ENCODE results near the gene NDUFAF8. TPM values are rescaled to one million over a fixed set of nuclear protein-coding genes. Genes with fewer than 3 reads are reported as not detected.
"Not testable (repeated sequence)": the region's sequence is repeated elsewhere in the genome, so short reads cannot be mapped to it uniquely, and the experiment has no call there.

Gene NDUFAF8
- total RNA-seq, 1 donor from 2014 or later, result 7.8 TPM

DNA sequence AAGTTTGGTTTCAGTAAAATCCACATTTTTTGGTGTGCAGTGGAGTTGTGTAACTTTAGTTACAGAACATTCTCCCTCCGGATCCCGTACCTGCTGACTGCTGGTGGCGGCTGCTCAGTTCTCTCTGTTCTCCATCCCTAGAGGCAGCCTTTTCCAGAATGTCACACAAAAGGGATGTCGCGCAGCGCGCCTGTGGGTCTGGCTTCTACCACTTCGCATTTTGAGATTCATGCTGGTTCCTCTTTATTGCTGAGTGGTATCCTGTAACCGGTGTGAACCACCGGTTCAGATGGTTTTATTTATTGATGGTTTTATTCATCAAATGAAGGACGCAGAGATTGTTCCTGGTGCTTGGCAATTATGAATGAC is 15.4 kb upstream of the NDUFAF8 start:
- no peak for DNase-seq

DNA sequence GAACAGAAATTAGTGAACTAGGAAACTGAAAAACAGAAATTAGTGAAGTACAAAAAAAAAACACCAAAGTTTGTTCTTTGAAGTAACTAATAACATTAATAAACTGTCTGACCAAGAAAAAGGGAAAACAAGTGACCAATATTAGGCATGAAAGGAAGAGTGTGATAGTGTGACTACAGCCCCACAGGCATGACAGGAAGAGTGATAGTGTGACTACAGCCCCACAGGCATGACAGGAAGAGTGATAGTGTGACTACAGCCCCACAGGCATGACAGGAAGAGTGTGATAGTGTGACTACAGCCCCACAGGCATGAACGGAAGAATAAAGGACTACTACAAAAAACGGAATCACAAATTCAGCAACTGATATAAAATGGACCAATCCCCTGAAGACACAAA is 11.5 kb upstream of the NDUFAF8 start:
- not testable (repeated sequence) for DNase-seq

DNA sequence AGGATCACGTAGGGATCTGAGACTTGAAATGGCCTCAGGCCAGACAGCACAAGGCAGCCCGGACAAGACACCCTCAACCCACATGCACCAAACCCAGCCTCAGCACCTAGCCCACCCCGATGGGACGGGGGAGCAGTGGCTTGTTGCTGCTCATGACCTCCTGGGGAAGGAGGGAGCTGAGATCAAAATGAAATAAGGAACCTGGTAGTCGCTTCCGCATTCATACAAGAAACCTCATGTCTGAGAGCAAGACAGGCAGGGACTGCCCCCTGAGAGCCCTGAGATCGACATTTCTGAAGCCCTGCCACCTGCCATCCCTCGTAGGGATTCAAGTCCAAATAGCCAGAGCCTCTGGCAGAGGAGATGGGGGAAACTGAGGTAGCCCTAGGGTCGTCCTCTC is 10.7 kb upstream of the NDUFAF8 start:
- no peak for DNase-seq

DNA sequence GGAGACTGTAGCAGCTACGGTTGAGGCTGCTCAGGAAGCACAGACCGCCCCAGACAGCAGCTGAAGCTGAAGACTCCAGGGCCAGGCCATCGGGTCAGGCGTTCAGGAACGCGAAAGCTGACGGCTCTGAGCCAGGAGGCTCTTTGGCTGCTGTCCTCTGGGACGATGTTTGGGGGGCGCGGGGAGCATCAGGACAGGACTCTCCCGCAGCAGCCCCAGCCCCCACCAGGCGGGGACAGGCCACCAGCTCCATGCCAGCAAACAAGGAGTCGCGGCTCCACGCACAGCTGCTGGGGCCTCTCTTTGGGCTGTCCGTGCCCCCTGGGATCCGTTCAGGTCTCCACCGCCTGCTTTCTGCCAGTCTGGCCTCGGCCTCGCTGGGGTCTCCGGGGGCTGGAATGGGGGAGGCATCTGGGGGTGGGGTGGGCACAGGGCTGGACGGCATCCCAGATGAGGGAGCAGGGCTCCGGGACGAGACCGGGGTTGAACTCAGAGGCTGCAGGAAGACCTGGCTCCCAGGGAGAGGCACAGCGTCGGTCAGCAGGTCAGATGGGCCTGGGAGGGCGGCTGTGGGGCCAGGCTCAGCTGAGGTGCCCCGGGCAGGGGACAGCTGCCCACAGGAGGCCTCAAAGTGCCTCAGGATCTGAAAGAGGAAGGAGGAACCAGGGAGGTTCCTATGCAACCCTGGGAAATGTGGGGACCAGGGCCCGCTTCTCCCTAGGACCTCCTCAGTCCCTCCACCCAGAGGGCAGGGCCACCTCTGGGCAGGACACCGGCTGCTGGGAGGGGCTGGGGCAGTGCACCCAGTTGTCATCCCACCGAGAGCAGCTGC is 10.1 kb upstream of the NDUFAF8 start:
- no peak for DNase-seq

DNA sequence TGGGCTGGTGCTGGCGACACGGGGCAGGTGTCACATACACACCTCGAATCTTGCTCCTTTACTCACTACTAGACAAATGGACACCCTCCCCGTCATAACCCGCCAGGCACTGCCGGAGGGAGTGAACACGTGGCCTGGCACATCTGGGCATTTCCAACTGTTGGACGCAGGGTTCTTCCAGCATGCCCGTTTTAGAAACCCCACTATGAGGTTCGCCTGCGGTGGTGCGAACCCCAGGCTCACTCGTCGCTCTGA is 9.5 kb upstream of the NDUFAF8 start:
- DNase-seq, result no peak

DNA sequence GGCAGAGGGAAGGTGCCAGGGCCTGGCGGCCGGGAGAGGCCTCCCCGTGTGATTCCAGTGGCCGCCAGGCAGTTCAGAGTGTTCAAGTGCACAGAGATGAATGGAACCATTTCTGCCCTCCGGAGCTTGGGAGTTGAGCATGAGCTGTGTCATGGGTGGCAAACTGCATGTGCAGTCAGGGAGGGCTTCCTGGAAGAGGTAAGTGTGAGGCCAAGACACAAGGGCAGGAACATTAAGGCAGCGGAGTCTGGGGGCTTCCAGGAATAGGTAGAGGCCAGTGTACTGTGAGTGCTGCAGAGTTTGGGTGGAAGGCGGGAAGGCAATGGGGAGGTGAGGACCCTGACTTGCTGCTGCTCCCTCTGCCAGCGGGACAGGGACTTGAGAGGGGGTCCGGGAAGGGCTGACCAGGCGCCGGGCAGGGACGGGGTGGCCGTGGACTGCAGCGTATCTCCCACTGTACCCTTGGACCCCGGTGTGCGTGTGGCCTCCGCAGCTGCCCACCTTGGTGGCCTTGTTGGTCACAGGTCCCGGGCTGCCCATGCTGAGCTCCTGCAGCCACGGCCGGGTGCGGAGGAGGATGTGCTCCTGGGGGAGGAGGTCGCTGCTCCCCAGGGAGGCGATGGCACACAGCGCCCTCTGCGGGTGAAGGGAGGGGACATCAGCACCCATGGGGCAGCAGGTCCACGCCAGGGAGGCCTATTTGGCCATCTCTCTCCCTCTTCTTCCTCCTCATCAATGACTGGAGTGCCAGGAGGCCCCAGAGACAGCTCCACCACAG is 8.9 kb upstream of the NDUFAF8 start:
- no peak for DNase-seq

DNA sequence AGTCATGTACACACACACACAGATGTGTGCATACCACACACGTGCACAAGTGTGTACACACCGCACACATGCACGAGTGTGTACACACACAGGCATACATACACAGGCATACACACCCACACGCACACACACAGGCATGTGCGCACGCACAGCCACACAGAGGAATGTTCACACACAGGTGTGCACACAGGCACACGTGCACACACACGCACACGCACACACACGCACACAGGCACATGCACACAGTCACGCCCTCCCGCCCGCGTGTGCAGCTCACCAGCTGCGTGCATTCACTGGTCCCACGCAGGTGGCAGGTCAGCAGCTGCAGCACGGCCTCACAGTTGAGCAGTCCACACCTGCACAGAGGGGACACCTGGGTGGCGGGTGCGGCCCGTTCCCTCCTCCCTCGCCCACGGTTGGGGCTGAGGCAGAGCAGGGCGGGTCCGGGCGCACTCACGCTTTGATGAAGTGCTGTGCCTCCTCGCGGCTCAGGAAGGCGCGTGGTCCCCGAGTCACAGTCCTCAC is 7.9 kb upstream of the NDUFAF8 start:
- DNase-seq, result no peak

DNA sequence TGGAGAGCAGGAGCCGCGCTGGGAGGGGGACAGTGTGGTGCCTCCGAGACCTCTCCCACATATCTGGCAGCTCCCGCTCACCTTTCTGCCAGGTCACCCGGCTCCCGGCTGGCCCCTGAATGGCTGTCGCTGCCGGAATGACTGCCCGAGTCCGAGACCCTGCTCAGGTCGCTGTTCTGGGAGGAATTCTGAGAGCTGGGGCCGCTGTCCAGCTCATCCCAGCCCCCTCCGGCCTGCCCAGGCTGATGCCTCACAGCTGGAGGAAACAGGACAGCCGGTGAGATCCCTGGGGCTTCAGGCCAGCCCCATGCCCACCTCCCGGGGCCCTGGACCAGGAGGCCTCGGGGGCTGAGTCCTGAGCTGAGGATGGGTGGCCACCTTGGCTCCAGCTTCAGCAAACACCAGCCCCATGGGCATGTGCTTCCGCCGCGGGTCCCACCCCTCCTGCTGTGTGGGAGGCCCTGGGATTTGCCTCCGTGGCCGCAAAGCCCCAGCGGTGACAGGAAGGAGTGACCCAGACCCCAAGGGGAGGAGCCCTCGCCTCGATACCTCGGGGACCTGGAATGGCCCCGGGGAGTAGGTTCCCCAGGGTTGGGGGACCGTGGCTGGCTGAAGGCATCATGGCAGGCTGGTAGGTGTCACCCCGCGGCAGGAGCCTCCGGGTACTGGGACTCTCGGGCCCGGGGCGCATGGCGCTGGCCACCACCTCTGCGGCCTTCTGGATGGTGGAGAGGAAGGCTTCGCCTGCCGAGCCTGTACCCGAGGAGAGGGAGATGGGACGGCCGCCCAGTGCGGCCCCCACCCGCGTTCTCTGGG is 7.1 kb upstream of the NDUFAF8 start:
- DNase-seq, result no peak

DNA sequence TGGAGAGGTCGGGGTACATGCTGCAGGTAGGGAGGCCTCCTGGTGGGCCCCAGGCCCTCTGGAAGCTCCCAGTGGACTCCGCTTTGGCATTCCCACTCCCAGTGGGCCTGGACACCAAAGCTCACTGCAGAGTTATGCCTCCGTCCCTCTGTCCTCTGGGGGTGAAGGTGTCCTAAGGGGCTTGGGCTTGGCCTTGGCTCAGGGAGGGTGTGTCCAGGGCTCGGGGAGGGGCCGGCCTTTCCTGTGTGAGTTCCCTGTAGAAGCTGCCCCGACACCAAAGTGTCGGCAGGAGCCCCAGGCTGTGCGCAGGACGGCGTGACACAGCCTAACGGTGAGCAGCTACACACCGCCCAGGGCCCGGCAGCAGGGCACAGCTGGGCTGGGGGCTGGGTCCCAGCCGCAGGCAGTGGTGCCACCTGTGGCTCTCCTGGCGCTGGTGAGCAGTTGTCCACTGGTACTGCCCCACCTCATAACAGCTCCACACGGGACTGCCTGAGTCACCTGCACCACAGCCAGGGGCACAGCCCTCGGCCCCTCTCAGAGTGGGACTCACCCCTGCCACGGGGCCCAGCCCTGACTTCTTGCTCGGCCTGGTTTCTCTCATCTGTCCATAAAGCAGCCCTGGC is 6.4 kb upstream of the NDUFAF8 start:
- no peak for DNase-seq

DNA sequence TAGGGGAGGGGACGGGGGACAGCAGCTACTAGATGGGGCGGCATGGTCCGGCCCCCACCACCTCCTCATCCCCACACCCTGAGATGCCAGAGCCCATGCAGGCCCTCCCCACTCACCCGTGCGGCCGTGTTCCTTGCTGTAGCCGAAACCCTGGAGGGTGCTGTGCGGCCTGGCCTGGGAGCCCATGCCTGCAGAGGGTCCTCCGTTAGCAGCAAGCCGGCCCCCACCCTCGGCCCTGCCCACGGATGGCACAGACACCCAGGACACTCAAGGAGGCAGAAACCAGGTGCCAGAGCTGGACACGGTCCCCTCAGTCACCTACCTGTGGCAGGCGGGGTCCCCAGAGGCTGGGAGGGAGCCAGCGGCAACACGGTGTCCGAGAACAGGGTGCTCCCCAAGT is 5.8 kb upstream of the NDUFAF8 start:
- DNase-seq, result no peak

DNA sequence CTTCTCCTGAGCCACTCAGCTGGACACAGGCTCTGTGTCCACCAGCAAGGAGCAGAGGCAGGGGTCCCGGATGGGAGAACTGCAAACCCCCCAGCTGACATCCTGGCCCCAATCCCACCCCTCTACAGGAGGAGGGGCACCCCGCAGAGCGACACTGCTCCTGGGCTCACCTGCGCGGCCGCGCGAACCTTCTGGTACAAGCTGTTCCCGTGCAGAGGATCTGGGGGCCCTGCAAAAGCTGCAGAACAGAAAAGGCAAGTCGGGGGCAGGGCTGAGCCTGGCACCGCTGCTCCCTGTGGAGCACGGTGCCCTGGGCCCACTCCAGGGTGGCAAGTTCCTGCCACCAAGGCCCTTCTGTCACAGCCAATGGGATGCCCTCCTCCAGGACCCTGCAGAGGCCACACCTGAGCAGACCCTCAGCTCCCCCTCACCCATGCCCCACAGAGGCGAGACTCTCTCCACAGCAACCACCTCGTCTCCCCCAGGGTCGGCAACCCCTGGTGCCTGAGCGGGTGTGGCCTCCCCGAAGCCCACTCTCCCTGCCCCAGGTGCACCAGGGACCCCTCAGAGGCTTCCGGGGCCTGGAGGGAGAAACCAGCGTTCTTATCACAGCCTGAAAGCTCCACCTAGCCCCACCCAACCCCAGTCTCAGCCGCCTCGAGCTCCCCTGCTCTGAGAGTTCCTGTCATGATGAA is 5.2 kb upstream of the NDUFAF8 start:
- DNase-seq, result no peak

DNA sequence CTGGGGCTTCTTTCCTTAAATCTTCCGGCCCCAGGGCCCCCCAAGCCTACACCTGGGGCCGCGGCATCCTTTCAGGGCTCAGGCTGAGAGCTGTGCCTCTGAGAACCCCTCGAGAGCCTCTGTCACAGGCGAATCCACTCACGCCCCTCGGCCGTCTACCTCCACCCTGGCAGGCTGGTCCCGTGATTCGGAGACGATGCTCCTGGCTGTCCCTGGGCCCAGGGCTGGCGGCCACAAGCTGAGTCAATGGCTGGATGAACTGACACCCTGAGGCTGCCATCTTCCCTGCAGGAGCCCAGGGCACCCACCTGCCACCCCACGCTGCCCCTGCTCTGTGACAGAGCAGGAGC is 4.6 kb upstream of the NDUFAF8 start:
- DNase-seq, result no peak

DNA sequence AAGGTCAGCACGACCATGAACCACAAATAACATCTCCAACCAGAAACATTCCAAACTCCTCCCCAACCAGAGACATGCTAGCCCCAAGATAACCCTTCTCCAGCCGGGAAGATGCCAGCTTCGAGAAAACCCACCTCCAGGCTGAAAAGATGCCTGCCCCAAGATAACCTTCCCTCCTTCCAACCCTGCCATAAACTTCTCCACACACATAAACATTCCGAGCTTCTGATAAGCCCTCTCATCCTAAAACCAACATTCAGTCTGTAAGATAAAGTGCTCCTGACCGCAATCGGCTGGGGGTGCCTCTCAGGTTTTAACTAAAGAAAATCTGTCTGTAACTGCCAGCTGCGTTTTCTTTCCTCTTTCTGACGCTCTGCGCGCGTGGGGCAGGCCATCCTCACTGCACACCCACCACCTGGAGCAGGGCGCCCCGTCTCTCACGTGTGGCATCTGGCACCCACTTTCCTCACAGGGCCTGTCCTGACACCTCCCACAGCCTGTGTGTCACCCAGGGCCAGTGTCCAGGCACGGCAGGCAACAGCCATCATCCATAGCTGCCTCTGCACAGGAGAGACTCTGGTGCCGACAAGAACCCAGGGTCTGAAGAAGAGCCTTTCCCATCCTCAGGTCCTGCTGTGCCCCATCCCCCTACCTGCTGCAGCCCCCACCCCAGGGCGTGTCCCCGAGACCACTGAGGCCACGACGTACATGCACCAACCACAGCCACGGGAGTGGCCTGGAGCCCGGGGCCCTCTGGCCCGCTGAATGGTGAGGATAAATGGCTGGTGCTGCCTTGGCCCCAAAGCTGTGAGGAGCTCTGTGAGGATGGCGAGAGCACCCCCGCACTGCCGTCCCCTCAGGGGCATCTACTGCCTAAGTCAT is 3.9 kb upstream of the NDUFAF8 start:
- no peak for DNase-seq

DNA sequence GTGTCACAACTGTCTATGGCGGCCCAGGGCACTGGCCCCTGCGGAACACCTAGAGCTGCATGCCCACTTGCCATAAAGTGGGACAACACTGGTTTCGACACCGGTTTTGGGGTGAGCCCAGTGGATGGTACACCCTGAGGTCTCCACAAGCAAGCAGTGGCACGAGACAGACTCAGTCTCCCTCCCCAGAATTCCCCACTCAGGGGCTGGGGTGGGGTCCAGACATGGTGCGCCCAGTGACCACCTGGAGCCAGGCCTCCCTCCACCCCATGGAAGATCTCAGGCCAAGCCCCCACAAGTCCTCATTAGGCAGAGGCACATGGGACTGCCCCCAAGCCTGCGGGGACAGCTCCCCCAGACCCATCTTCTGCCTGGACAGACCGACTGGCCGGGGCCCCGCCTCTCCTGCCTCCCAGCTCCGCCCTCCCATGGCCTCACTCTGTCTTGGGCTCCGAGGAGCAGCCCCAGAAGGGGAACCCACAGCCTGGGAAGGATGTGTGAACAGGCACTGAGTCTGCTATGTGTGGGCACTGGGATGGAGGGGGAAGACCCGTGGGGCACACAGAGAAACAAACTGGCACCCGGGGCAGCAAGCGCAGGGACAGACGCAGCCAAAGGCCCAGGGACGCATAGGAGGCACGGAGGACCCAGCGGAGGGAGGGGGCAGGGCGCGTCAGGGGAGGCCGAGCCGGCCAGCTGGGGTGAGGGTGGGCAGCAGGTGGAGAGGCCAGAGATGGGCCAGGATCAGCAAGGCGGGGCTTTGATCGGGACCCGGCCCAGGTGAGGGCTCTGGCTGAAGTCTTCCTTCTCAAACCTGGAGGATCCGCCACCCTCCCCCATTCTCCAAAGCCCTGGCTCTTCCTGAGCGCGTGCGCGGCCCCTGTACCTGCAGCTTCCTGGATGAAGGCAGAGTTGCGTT is 3.0 kb upstream of the NDUFAF8 start:
- DNase-seq, result no peak

DNA sequence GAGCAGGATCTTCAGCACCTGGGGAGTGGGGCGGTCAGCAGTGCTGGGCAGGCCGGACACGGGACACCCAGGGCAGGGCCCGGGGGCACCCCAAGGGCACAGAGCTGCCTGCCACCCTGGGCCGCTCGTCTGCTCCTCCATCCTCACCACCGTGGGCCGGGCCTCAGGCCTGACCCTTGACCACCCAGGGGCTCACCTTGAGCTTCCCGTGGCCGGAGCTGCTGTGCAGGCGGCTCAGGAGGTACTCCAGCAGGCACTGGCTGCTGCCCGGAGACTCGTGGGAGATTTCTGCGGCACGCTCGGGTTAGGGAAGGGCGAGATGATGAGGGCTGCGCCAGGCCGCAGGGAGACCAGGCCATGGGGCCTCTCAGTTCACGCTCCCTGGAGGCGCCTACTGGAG is 2.3 kb upstream of the NDUFAF8 start:
- no peak for DNase-seq

DNA sequence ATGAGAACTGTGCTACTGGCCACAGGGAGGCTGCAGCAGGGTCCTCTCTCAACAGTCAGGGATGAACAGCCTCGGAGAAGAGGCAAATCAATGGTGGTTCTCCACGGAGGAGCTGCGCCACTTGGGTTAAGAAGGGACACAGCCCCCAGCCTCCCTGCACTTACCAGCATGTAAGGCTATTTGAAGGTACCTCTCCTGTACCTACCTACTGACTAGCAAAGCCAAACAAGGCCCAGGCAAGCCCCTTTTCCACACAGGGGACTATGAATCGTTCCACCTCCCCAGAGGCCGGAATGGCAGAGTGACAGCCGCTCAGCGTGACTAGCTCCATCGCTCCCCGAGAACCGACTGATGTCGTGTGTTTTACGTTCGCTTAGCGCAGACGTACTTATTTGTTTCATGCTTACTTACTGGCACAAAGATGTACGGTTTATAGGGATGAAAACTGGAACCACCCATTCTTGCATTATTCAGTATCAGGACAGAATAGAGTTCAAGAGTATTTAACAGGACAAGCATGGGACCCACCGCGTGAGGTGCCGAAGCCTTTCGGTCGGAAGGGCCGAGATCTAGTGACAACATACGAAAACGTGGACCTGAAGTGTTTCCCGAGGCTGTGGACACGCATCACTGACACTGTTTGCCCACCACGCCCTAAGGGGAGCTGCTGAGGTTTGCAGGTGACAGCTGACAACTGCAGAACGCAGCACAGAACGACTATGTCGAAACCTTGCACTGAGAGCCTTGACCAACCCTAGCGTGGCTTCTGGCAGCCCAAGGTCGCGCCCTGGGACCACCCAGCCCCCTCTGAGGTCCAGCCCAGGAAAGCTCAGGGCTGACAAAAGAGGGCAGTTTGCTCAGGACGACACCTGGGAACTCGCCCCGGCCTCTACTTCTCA is 1.3 kb upstream of the NDUFAF8 start:
- DNase-seq, result no peak

DNA sequence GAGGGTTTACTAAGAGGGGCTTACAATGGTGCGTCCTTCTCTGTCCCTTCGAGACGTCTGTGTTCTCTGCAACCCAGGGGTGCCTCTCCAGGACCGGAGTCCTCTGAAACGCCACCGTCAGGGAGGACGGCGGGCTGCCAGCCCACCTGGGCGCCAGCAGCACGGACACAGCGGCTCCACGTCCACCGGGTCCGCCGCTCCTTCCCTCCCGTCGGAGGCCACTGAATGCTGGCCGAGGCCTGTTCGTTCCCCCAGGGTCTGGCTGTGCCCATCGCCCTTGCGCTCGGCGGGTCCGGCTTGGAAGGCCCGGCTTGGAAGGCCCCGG is 666 bp upstream of the NDUFAF8 start:
- no peak for DNase-seq

DNA sequence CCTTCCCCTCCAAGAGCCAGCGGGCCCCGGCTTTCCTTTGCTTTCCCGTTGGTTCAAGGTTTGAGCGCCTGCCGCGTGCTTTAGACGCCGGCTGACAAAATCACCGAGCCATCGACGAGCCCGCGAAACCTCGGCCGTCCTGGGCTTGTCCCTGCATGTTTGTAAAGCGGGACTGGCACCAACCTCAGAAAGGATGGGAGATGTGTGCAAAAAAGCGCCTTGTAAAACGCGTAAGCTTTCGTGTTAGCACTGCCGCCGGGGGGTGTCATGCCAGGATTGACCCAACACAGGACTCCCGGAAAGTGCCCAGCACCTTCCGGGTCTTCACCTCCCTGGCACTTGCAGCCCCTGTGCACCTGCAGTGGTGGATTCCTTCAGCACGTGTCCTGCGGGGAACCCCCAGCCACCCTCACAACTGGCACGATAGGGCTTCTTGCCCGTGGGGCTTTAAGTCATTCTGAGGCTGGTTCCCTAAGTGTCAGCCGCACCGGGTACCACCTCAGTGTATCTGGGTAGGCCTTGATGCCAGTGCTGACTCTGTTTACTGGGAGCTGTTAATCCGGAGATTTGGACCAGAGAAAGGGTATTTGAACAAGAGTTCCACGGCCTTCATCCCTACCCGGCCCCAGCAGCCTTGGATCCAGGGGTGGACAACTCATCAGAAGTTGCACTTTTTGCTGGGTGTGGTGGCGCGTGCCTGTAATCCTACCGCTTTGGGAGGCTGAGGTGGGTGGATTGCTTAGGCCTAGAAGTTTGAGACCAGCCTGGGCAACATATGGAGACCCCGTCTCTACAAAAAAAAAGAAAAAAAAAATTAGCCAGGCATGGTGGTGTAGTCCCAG is 817 bp downstream of the NDUFAF8 start:
- no peak for DNase-seq
